MG63 (cell line): ENCODE measurements around the gene TXNRD3. TPM values are rescaled to one million over a fixed set of nuclear protein-coding genes. Genes with fewer than 3 reads are reported as not detected.

ENCODE experiments used
- total RNA-seq: library from RNA; depleted of rRNA; stranded (reverse); fragments of >200 nt; shearing (Covaris generic); gene quantifications from 2 replicates; pipeline ENCODE4 v1.2.3, GENCODE V29; 2014; ENCODE audit warnings: low replicate concordance; rRNA removed

Gene TXNRD3
- total RNA-seq, 1 experiment from 2014 or later: 11.4 TPM

Other genes with a start within 250 kb of the TXNRD3 start
- gene ZXDC, start 179.2 kb downstream of the TXNRD3 start, total RNA-seq: 16.3 and 22.2 TPM in 2 replicates
- gene UROC1, start 137.4 kb downstream of the TXNRD3 start, total RNA-seq: not detected in 2 replicates
- not detected in 2 replicates for gene CHST13, start 131.0 kb downstream of the TXNRD3 start, total RNA-seq
- not detected in 2 replicates for gene C3orf22, start 96.2 kb downstream of the TXNRD3 start, total RNA-seq
- gene CHCHD6, start 49.1 kb upstream of the TXNRD3 start, total RNA-seq: 40.9 and 92.6 TPM in 2 replicates